ENCODE measurements around the gene C7orf33. TPM values are rescaled to one million over a fixed set of nuclear protein-coding genes. Genes with fewer than 3 reads are reported as not detected.

The C7orf33 gene
- total and polyA plus RNA-seq, 2 experiments from 2014 or later = not detected

DNA sequence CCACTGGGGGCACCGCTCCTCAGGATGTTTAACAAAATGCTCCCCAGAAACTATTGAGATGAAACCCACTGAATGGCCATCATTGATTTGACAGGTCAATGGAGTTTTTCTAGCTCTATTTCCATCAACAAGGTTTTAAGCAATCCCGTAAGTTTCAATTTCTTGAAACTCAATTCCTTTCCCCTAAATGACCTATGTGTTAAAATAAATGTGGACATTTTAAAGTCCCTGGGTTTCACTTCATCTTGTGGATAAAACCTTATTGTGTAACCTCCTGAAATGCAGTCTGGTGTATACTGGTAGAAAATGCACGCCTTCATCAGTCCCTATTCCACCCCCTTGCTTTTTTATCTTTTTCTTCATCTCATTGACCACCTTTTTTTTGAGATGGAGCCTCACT, 8.9 kb upstream of the C7orf33 start:
- DNase-seq = no peak
- Histone ChIP-seq H3K9me2 (ENCODE audit: insufficient read depth) (no peaks in the 10 kb centered on the region), H4K20me1 (ENCODE audit: insufficient read depth) (no peaks in the 10 kb centered on the region), H3K4me2 (ENCODE audit: unreplicated experiment) (no peak overlapping the region), H3K4me1 (ENCODE audit: insufficient read depth) (no peaks in the 10 kb centered on the region), H3K9me3 (ENCODE audit: low read depth) (no peaks in the 10 kb centered on the region), H3K27me3 (replicated peaks; ENCODE audit: insufficient read depth) (0 out of 2 replicates have a peak, but pooled peaks cover 9% of the 10 kb centered on the region), H3K4me3 (no peak overlapping the region), H3K9ac (no peak overlapping the region), H3K79me2 (ENCODE audit: insufficient read depth) (no peaks in the 10 kb centered on the region), H3F3A (ENCODE audit: insufficient read depth) (no peaks in the 10 kb centered on the region), H3K36me3 (ENCODE audit: low read depth) (no peaks in the 10 kb centered on the region), H2AFZ (no peak overlapping the region), H3K27ac (no peak overlapping the region)
- in situ Hi-C loops (cut with MboI) = no loop called here
- TF ChIP-seq EZH2 (IDR thresholded peaks at IDR 0.05; ENCODE audit: insufficient read depth, poor library complexity, severe bottlenecking) = no peak
- TF ChIP-seq EZH2phosphoT487 (IDR thresholded peaks at IDR 0.05; ENCODE audit: insufficient read depth, low read depth) = no peak
- 64% methylated on average over 3 of the region's 3 CpGs for WGBS, 2 experiments (ENCODE audit: low coverage in 1 of 2, low lambda C conversion rate in 2 of 2, missing lambda C conversion rate in 2 of 2)

DNA sequence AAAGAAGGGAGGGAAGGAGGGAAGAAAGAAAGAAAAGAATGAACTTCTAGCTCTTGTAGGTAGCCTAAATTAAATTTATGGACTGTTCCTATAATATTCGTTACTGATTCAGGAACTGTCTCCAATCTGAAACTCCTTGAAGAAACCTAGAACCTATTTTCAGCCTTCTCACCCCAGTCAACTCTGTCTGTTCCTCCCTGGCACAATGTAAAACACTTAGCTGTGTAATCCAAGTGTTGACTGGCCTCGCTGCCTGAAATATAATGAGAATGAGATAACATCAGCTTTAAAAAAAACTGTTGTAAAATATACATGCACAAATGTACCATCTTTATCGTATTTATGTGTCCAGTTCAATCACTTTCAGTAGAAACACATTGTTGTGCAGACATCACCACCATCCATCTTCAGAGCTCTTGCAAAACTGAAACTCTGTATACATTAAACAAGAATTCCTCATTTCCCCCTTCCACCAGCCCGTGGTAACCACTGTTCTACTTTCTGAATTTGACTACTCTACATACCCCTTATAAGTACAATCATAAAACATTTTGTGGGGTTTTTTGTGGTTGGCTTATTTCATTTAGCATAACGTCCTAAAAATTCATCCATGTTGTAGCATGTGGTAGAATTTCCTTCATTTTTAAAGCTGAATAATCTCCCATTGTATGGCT, 6.3 kb upstream of the C7orf33 start:
- Histone ChIP-seq H3K9me3 (ENCODE audit: low read depth) (no peaks in the 10 kb centered on the region), H3K4me2 (ENCODE audit: unreplicated experiment) (no peak overlapping the region), H3K36me3 (ENCODE audit: low read depth) (no peaks in the 10 kb centered on the region), H3K9me2 (ENCODE audit: insufficient read depth) (no peaks in the 10 kb centered on the region), H3K27ac (no peak overlapping the region), H3F3A (ENCODE audit: insufficient read depth) (no peaks in the 10 kb centered on the region), H3K79me2 (ENCODE audit: insufficient read depth) (no peaks in the 10 kb centered on the region), H2AFZ (no peak overlapping the region), H3K9ac (no peak overlapping the region), H4K20me1 (ENCODE audit: insufficient read depth) (no peaks in the 10 kb centered on the region), H3K27me3 (replicated peaks; ENCODE audit: insufficient read depth) (peaks cover 19% of the 10 kb centered on the region; the same call in 1 of the 2 replicates), H3K4me1 (ENCODE audit: insufficient read depth) (no peaks in the 10 kb centered on the region), H3K4me3 (no peak overlapping the region)
- 11 to 16% methylated on average over 5 of the region's 5 CpGs for WGBS, 2 experiments (ENCODE audit: low coverage in 1 of 2, low lambda C conversion rate in 2 of 2, missing lambda C conversion rate in 2 of 2)
- no peak for TF ChIP-seq EZH2phosphoT487 (IDR thresholded peaks at IDR 0.05; ENCODE audit: insufficient read depth, low read depth)
- no peak for TF ChIP-seq EZH2 (IDR thresholded peaks at IDR 0.05; ENCODE audit: insufficient read depth, poor library complexity, severe bottlenecking)
- in situ Hi-C loops (cut with MboI) = no loop called here
- no peak for DNase-seq

DNA sequence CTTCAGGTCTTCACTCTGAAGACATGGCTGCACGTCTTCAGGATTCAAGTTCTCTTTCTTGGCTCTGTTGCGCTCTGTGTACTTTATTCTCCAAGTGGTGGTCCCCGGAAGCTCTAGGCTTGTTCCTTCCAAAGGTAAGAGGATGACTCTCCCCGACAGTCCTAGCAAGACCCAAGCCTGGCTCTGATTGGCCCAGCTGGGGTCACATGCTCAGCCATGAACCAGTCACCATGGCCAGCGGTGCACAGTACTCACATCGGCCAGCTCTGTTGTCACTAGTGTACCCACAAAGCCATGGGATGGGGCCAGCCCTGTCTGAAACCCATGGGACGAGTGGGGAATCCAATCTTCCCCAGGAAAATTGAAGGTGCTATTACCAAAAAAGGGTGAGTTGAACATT, 5.2 kb upstream of the C7orf33 start:
- H3K36me3 ChIP-seq (ENCODE audit: low read depth) = no peaks in the 10 kb centered on the region
- no peaks in the 10 kb centered on the region for H3K79me2 ChIP-seq (ENCODE audit: insufficient read depth)
- in situ Hi-C loops (cut with MboI) = no loop called here
- no peak overlapping the region for H3K4me3 ChIP-seq
- peaks cover 19% of the 10 kb centered on the region; the same call in 1 of the 2 replicates for H3K27me3 ChIP-seq (replicated peaks; ENCODE audit: insufficient read depth)
- no peaks in the 10 kb centered on the region for H3K4me1 ChIP-seq (ENCODE audit: insufficient read depth)
- H3K9me3 ChIP-seq (ENCODE audit: low read depth) = no peaks in the 10 kb centered on the region
- TF ChIP-seq EZH2phosphoT487 (IDR thresholded peaks at IDR 0.05; ENCODE audit: insufficient read depth, low read depth) (no peak), EZH2 (IDR thresholded peaks at IDR 0.05; ENCODE audit: insufficient read depth, poor library complexity, severe bottlenecking) (no peak)
- H2AFZ ChIP-seq = no peak overlapping the region
- no peak overlapping the region for H3K9ac ChIP-seq
- no peak overlapping the region for H3K27ac ChIP-seq
- H3F3A ChIP-seq (ENCODE audit: insufficient read depth) = no peaks in the 10 kb centered on the region
- 52 to 55% methylated on average over 7 of the region's 7 CpGs for WGBS, 2 experiments (ENCODE audit: low coverage in 1 of 2, low lambda C conversion rate in 2 of 2, missing lambda C conversion rate in 2 of 2)
- no peak for DNase-seq
- no peaks in the 10 kb centered on the region for H4K20me1 ChIP-seq (ENCODE audit: insufficient read depth)
- no peak overlapping the region for H3K4me2 ChIP-seq (ENCODE audit: unreplicated experiment)
- H3K9me2 ChIP-seq (ENCODE audit: insufficient read depth) = no peaks in the 10 kb centered on the region

DNA sequence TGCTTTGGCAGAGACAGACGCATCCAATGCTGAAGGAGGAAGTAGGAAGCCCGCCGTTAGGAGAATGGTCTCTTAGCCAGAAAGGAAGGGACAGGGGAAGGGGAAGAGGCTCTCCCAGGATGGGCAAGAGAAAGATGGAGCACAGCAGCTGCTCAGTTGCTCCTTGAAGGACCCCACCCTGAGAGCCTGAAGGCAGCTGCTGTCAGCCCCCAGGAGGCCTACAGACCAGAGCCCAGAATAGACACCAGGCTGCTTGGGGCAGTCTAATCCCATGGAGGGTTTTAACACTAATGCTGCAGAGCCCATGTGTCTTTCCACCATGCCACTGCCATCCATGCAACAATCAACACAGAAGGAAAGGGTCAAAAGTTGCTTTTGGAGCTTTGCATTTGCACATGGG, 3.5 kb upstream of the C7orf33 start:
- Histone ChIP-seq H3K4me1 (ENCODE audit: insufficient read depth) (no peaks in the 10 kb centered on the region), H3K9ac (no peak overlapping the region), H3K4me2 (ENCODE audit: unreplicated experiment) (no peak overlapping the region), H3K27me3 (replicated peaks; ENCODE audit: insufficient read depth) (peaks cover 19% of the 10 kb centered on the region; the same call in 1 of the 2 replicates), H3K79me2 (ENCODE audit: insufficient read depth) (no peaks in the 10 kb centered on the region), H3K9me3 (ENCODE audit: low read depth) (no peaks in the 10 kb centered on the region), H4K20me1 (ENCODE audit: insufficient read depth) (no peaks in the 10 kb centered on the region), H2AFZ (no peak overlapping the region), H3F3A (ENCODE audit: insufficient read depth) (no peaks in the 10 kb centered on the region), H3K4me3 (no peak overlapping the region), H3K27ac (no peak overlapping the region), H3K9me2 (ENCODE audit: insufficient read depth) (no peaks in the 10 kb centered on the region), H3K36me3 (ENCODE audit: low read depth) (no peaks in the 10 kb centered on the region)
- TF ChIP-seq EZH2phosphoT487 (IDR thresholded peaks at IDR 0.05; ENCODE audit: insufficient read depth, low read depth) = no peak
- no peak for TF ChIP-seq EZH2 (IDR thresholded peaks at IDR 0.05; ENCODE audit: insufficient read depth, poor library complexity, severe bottlenecking)
- WGBS, 2 experiments (ENCODE audit: low coverage in 1 of 2, low lambda C conversion rate in 2 of 2, missing lambda C conversion rate in 2 of 2) = 15 to 21% methylated on average over 3 of the region's 3 CpGs
- in situ Hi-C loops (cut with MboI) = no loop called here
- no peak for DNase-seq

All from GM23248 (cell line).